ENCODE results near the gene ZNF496. TPM values are rescaled to one million over a fixed set of nuclear protein-coding genes. Genes with fewer than 3 reads are reported as not detected.

The ZNF496 gene
- polyA plus RNA-seq, 3 donors, result 1.6 to 7.7 (median 2.4) TPM

DNA sequence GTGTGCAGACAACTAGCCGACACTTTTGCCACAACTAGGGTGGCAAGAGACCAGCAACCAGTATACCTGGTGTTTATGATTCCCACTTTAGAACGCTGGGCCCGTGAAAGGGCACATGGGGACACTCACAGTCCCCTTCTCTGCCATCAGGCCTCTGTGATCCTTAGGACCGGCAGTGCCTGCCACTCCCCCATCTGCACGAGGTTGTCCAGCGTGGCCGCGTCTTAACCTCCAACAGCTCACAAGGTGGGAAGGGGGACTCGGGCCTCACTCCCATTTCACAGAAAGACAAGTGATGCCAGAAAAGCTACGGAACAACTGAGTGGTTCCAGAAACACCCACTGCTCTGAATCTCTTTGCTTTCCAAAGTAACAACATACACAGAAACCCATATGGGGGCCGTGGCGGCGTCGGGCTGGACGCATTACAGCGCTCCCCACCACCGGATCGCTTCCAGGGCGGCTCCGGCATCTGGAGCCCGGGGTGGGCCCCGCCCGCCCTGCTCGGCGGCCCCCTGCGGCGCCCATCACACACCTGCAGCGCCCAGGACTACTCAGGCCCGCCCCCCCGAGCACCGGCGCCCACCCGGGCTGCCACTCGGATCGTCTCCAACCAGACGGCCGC, 1.0 kb downstream of the ZNF496 start:
- intact Hi-C loops (cut with micrococcal nuclease), result no loop called here
- WGBS (ENCODE audit: insufficient coverage), result 18% methylated on average over 36 of the region's 37 CpGs
- Histone ChIP-seq H3K27ac (ENCODE audit: low read depth in 1 of 2, low read length in 2 of 2) (peak overlapping the region in 1 of 2 donors; percentile 74), H2AFZ (ENCODE audit: insufficient read depth, low read depth, low read length, poor library complexity, severe bottlenecking) (peak overlapping the region; percentile 77), H3K27me3 (ENCODE audit: control insufficient read depth in 2 of 2, insufficient read depth in 2 of 2, low read length in 2 of 2) (peaks cover 0 to 6% of the 10 kb centered on the region in 2 donors), H3K4me1 (ENCODE audit: control insufficient read depth in 1 of 2, insufficient read depth in 2 of 2, low read length in 2 of 2) (peaks cover 18 to 29% of the 10 kb centered on the region in 2 donors), H3K4me3 (replicated peaks in 1 of 3; ENCODE audit: low read depth in 2 of 3, low read length in 3 of 3) (peak overlapping the region; percentile 70 to 81 (median 73)), H4K20me1 (ENCODE audit: insufficient read depth, low read length) (no peaks in the 10 kb centered on the region), H3K4me2 (replicated peaks; ENCODE audit: extremely low read depth, low read length, poor library complexity, severe bottlenecking) (peak overlapping the region; percentile 74), H3K79me2 (ENCODE audit: insufficient read depth, low read length) (peaks cover 4% of the 10 kb centered on the region), H3K9me3 (replicated peaks in 1 of 2; ENCODE audit: control insufficient read depth in 1 of 2, insufficient read depth in 1 of 2, low read length in 2 of 2) (no peaks in the 10 kb centered on the region), H3K9ac (ENCODE audit: insufficient read depth, low read length, poor library complexity, severe bottlenecking) (peak overlapping the region; percentile 79), H3K36me3 (replicated peaks in 1 of 2; ENCODE audit: control insufficient read depth in 1 of 2, insufficient read depth in 2 of 2, low read length in 2 of 2) (peaks cover 10 to 19% of the 10 kb centered on the region in 2 donors)
- Mint-ChIP-seq H3K4me1 (peaks cover 31% of the 10 kb centered on the region), H3K27me3 (ENCODE audit: low read depth in 3 of 3) (peaks cover 3 to 23% (median 13%) of the 10 kb centered on the region in 3 donors), H3K36me3 (peaks cover 22 to 28% of the 10 kb centered on the region in 2 donors), H3K27ac (peak overlapping the region in 3 of 7 donors; percentile 56 to 78 (median 72)), H3K9me3 (peaks cover 0 to 3% (median 0%) of the 10 kb centered on the region in 7 donors), H3K4me3 (peak overlapping the region; percentile 86 to 89)
- DNase-seq, result no peak
- TF ChIP-seq CTCF (IDR thresholded peaks at IDR 0.05), result no peak

DNA sequence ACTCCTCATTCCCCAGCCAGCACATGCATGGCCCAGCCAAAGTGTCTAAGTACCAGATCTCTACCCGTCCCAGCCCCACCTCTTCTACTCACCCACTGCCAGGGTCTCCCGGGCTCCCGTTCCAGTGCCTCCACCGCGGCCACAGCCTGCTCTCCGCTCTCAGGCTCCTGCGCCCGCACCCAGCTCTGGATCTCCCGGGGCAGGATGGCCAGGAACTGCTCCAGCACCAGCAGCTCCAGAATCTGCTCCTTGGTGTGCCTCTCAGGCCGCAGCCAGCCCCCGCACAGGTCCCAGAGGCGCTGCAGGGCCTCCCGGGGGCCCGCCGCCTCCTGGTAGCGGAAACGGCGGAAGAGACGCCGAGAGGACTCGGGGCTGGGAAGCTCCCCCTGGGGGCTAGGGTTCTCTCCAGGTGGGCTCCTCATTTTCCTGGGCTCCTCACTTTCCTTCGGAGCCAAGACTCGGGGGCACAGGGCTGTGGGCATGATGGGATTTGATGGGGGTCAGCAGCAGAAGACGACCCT, 2.5 kb downstream of the ZNF496 start:
- TF ChIP-seq CTCF (IDR thresholded peaks at IDR 0.05), result no peak
- H3K79me2 ChIP-seq (ENCODE audit: insufficient read depth, low read length), result peaks cover 4% of the 10 kb centered on the region
- H4K20me1 ChIP-seq (ENCODE audit: insufficient read depth, low read length), result no peaks in the 10 kb centered on the region
- H3K36me3 Mint-ChIP-seq, result peaks cover 29 to 33% of the 10 kb centered on the region in 2 donors
- peaks cover 16 to 21% of the 10 kb centered on the region in 2 donors for H3K4me1 ChIP-seq (ENCODE audit: control insufficient read depth in 1 of 2, insufficient read depth in 2 of 2, low read length in 2 of 2)
- H3K27ac Mint-ChIP-seq, result no peak overlapping the region
- no peak overlapping the region for H3K4me2 ChIP-seq (replicated peaks; ENCODE audit: extremely low read depth, low read length, poor library complexity, severe bottlenecking)
- H3K27ac ChIP-seq (ENCODE audit: low read depth in 1 of 2, low read length in 2 of 2), result no peak overlapping the region
- H3K9me3 ChIP-seq (replicated peaks in 1 of 2; ENCODE audit: control insufficient read depth in 1 of 2, insufficient read depth in 1 of 2, low read length in 2 of 2), result no peaks in the 10 kb centered on the region
- H3K27me3 Mint-ChIP-seq (ENCODE audit: low read depth in 3 of 3), result peaks cover 3 to 17% (median 7%) of the 10 kb centered on the region in 3 donors
- H3K36me3 ChIP-seq (replicated peaks in 1 of 2; ENCODE audit: control insufficient read depth in 1 of 2, insufficient read depth in 2 of 2, low read length in 2 of 2), result peaks cover 10 to 19% of the 10 kb centered on the region in 2 donors
- H3K4me3 Mint-ChIP-seq, result no peak overlapping the region
- intact Hi-C loops (cut with micrococcal nuclease), result no loop called here
- H3K4me1 Mint-ChIP-seq, result peaks cover 18% of the 10 kb centered on the region
- H3K9me3 Mint-ChIP-seq, result no peaks in the 10 kb centered on the region
- no peak overlapping the region for H3K9ac ChIP-seq (ENCODE audit: insufficient read depth, low read length, poor library complexity, severe bottlenecking)
- 98% methylated on average over 24 of the region's 24 CpGs for WGBS (ENCODE audit: insufficient coverage)
- H2AFZ ChIP-seq (ENCODE audit: insufficient read depth, low read depth, low read length, poor library complexity, severe bottlenecking), result no peak overlapping the region
- H3K27me3 ChIP-seq (ENCODE audit: control insufficient read depth in 2 of 2, insufficient read depth in 2 of 2, low read length in 2 of 2), result peaks cover 0 to 6% of the 10 kb centered on the region in 2 donors
- no peak for DNase-seq
- H3K4me3 ChIP-seq (replicated peaks in 1 of 3; ENCODE audit: low read depth in 2 of 3, low read length in 3 of 3), result no peak overlapping the region

All from CD14-positive monocyte (primary cell).